Mesothelial cell of epicardium (in vitro differentiated cells): ENCODE data around the gene CDKN2D. TPM values are rescaled to one million over a fixed set of nuclear protein-coding genes. Genes with fewer than 3 reads are reported as not detected.

ENCODE experiments used
- DNase-seq, 2 experiments: peaks; one replicate each; pipeline ENCODE4 v3.0.0; 2021; ENCODE audit warnings: low spot score in 2 of 2; ENCODE audit not compliant: unreplicated experiment in 2 of 2
- H3K27ac Mint-ChIP-seq: 2 replicates; pipeline ENCODE4 v1.8.0; 2021; ENCODE audit warnings: mixed read lengths
- H3K27me3 Mint-ChIP-seq: 2 replicates; pipeline ENCODE4 v1.8.0; 2021; ENCODE audit warnings: low read depth, mixed read lengths
- H3K36me3 Mint-ChIP-seq: 2 replicates; pipeline ENCODE4 v1.8.0; 2021; ENCODE audit warnings: mixed read lengths
- H3K4me1 Mint-ChIP-seq: 2 replicates; pipeline ENCODE4 v1.8.0; 2021; ENCODE audit warnings: mixed read lengths
- H3K4me3 Mint-ChIP-seq: 2 replicates; pipeline ENCODE4 v1.8.0; 2021; ENCODE audit warnings: mild to moderate bottlenecking, moderate library complexity, mixed read lengths
- H3K9me3 Mint-ChIP-seq: 2 replicates; pipeline ENCODE4 v1.8.0; 2021; ENCODE audit warnings: mixed read lengths
- CTCF ChIP-seq: fragments of 200-600 bp; sonication (generic); IDR thresholded peaks from one replicate; pipeline ENCODE4 v1.5.0; 2021; ENCODE audit warnings: antibody characterized with exemption; ENCODE audit not compliant: unreplicated experiment
- total RNA-seq: library from RNA; stranded (reverse); gene quantifications from 3 replicates; pipeline ENCODE4 v1.2.1, GENCODE V29; 2021

CDKN2D gene
- total RNA-seq, 1 donor from 2014 or later = 3.1 TPM

GRCh38 chr19:10586396-10586795, 17.6 kb upstream of the CDKN2D start:
- peak overlapping the region; percentile 74 for H3K4me3 Mint-ChIP-seq
- peaks cover 24% of the 10 kb centered on the region for H3K27me3 Mint-ChIP-seq
- TF ChIP-seq CTCF = no peak
- H3K4me1 Mint-ChIP-seq = peaks cover 5% of the 10 kb centered on the region
- no peak overlapping the region for H3K27ac Mint-ChIP-seq
- DNase-seq = no peak
- H3K9me3 Mint-ChIP-seq = no peaks in the 10 kb centered on the region
- H3K36me3 Mint-ChIP-seq = no peaks in the 10 kb centered on the region

- Mint-ChIP-seq H3K4me1 (peaks cover 5% of the 10 kb centered on the region), H3K4me3 (no peak overlapping the region), H3K9me3 (no peaks in the 10 kb centered on the region), H3K27me3 (peaks cover 24% of the 10 kb centered on the region), H3K27ac (no peak overlapping the region), H3K36me3 (peaks cover 3% of the 10 kb centered on the region)
- DNase-seq = no peak
- no peak for TF ChIP-seq CTCF
Measured at GRCh38 chr19:10583036-10583776, 14.4 kb upstream of the CDKN2D start.

- Mint-ChIP-seq H3K36me3 (peaks cover 3% of the 10 kb centered on the region), H3K9me3 (no peaks in the 10 kb centered on the region), H3K4me1 (peaks cover 7% of the 10 kb centered on the region), H3K27ac (no peak overlapping the region), H3K4me3 (no peak overlapping the region), H3K27me3 (peaks cover 14% of the 10 kb centered on the region)
- DNase-seq = no peak
- no peak for TF ChIP-seq CTCF
Measured at GRCh38 chr19:10582091-10582490, 13.3 kb upstream of the CDKN2D start.

- DNase-seq = peak; percentile 71 to 88
- Mint-ChIP-seq H3K9me3 (no peaks in the 10 kb centered on the region), H3K4me3 (no peak overlapping the region), H3K27me3 (peaks cover 6% of the 10 kb centered on the region), H3K27ac (peak overlapping the region; percentile 27), H3K4me1 (peaks cover 3% of the 10 kb centered on the region), H3K36me3 (peaks cover 3% of the 10 kb centered on the region)
- peak; percentile 88 for TF ChIP-seq CTCF
Measured at GRCh38 chr19:10580979-10581631, 12.3 kb upstream of the CDKN2D start.

GRCh38 chr19:10577951-10578350, 9.2 kb upstream of the CDKN2D start:
- H3K27me3 Mint-ChIP-seq = no peaks in the 10 kb centered on the region
- no peaks in the 10 kb centered on the region for H3K9me3 Mint-ChIP-seq
- H3K4me3 Mint-ChIP-seq = no peak overlapping the region
- DNase-seq = no peak
- no peak overlapping the region for H3K27ac Mint-ChIP-seq
- H3K4me1 Mint-ChIP-seq = peaks cover 3% of the 10 kb centered on the region
- peaks cover 3% of the 10 kb centered on the region for H3K36me3 Mint-ChIP-seq
- TF ChIP-seq CTCF = no peak
